GM21367 (cell line): Measurements from ENCODE around the gene FIGNL1.

Source experiments
- ATAC-seq: cut with Tn5 transposase; IDR thresholded peaks from one replicate; pipeline ENCODE4 v1.9.1; 2021; ENCODE audit not compliant: unreplicated experiment

Gene FIGNL1

GRCh38 chr7:50428911-50429310 lies 21.2 kb downstream of the FIGNL1 start:
- no peak for ATAC-seq

GRCh38 chr7:50427518-50427917 lies 22.6 kb downstream of the FIGNL1 start:
- ATAC-seq = no peak

DNA sequence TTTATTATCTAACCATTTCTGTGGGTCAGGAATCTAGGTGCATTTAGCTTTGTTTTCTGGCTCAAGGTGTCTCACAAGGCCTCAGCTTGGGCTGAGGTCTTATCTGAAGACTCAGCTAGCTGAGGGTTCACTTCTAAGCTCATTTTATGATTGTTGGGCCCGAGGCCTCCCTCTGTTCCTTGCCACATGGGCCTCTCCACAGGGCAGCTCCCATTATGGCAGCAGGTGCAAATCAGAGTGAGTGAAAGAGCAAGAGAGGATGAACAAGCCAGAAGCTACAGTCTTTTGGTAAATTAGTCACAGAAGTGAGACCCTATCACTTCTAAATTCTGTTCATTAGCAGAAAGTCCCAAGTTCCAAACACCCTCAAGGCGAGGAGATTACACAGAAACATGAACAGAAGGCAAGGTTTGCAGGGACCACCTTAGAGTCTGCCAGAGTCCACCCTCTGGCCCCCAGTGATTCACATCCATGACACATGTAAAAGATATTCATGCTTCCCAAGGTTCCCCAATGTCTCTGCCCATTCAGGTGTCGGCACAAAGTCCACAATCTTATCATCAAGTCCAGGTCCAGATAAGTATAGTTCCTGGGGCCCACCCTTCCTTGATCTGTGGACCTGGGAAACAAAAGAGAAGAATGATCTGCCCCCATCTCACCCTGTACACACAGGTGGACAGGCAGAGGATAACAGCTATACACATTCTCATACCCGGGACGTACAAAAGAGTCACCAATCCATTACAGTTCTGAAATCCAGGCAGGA lies 23.7 kb downstream of the FIGNL1 start:
- no peak for ATAC-seq

DNA sequence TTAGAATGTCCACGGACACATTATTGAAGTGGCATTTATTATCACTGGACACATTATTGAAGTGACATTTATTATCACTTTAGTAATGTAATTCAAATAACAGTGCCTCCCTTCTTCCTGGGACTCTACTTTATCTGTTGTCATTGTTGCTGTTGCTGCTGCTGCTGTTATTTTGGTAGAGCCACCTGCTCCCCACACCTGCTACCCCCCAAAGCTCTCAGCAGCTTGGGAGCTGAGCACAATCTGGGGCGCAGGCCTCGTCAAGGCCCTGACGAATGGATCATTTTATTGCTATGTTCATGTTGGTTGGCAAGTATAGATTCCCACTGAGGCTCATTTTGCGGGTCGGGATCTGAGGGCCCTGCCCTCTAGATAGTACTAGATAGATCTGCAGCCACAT lies 24.8 kb downstream of the FIGNL1 start:
- no peak for ATAC-seq

GRCh38 chr7:50423860-50424259 lies 26.3 kb downstream of the FIGNL1 start:
- ATAC-seq = no peak

- no peak for ATAC-seq
These were observed 27.3 kb downstream of the FIGNL1 start for GRCh38 chr7:50422858-50423257.

- ATAC-seq = no peak
These were observed 29.1 kb downstream of the FIGNL1 start for GRCh38 chr7:50421043-50421442.

DNA sequence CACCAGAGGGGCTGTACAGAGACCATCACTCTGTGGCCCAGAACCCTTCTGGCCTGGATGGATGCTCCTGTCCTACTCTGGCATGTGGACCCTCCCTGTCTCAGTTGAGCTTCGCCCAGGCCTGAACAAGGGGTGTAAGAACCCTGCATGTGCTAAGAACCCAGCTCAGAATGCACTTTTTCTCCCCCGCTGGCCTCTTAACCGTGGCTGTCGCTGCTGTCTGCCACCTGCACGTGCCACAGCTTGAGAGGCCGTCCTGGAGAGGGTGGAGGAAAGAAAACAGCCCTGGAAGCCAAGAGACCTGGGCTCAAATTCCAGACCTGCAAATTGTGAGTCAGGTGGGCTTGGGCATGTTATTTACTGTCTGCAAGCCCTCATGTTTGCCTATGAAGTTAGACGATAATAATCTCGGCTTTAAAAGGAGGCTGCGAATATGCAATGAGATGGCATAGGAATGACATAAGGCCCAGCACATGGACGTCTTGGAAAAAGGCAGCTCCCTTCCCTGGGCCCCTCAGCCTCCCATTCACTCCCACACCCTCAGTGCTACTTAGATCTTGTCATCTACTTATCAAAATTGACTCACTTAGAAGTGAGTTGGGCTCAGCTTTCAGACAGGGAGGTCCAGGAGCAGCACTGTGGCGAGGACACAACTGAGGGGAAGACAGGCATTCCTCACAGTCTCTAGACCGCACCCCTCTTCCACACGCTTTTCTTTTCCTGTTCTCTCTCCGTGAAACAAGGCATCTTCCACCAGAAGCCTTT lies 31.4 kb downstream of the FIGNL1 start:
- ATAC-seq = no peak

- ATAC-seq = peak; percentile 87
These were observed 32.0 kb downstream of the FIGNL1 start for GRCh38 chr7:50418086-50418515.

DNA sequence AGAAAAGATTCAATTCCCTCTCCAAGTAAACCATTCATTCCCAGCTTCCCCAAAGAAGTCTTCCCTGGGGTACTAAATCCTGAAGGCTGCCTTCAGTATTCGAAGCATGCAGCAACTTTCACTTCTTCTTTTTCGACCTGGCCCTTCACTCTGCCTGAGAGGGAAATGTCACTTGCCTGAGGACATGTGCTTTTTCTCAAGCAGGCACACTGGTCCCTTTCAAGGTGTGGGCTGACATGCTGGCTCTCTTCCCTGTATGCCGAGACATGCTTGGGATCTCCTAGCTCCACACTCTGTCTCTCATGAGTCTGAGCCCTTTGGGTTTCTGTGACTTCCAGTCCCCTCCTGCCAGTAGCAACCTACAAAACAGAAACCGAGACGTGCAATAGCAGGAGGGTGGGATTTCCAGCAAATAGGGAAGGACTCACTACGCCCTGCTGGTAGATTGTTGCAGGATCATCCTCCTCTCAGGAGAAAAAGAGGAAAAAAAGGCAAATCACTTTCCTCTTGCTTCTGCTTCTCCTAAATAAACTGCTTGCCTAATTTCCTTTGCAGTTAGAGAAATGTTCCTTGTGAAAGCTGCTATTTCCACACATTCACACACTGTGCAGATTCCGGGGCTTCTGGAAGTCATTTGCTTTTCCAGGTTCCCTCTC lies 33.5 kb downstream of the FIGNL1 start:
- ATAC-seq = peak; percentile 81

DNA sequence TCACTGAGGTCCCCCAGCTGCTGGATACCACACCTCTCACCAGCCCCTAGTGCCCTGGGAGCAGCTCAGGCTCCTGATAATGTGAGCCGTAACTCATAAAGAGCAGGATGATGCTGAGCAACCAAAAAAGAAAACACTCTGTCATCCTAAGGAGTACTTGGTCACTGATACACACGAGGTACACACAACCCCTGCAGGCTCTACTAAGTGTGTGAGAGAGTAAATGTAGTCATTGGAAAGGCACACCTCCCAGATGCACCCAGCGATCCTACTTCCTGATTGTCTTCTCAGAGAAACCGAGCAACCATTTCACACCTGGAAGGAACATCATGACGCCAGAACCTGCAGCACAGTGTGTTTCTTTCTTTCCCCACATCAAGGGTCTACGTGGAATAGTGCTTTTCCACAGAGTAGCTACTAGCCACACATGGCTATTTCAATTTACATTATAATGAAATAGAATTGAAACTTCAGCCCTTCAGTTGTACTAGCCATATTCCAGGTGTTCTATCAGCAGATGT lies 34.2 kb downstream of the FIGNL1 start:
- ATAC-seq = no peak

- no peak for ATAC-seq
These were observed 36.6 kb downstream of the FIGNL1 start for GRCh38 chr7:50413561-50413960.

GRCh38 chr7:50412973-50413372 lies 37.2 kb downstream of the FIGNL1 start:
- ATAC-seq = no peak

DNA sequence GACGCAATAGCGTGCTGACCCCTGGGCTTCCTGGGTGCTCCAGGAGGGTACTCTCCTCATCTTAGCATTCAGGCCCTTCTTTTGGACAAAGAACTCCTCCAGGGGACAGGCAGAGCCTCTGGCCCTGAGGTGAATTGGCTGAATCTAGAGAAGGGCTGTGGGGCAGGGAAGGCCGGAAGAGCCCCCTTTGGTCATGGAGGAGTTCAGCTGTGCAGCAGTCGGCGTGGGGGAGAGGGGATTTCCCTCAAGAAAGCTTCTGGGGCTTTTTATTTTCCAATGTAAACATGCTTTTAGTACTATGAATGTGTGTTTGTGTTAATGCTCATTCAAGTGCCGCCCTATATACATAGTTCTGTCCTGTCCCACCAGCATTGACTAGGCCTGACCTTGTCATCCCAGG lies 38.8 kb downstream of the FIGNL1 start:
- ATAC-seq = no peak

DNA sequence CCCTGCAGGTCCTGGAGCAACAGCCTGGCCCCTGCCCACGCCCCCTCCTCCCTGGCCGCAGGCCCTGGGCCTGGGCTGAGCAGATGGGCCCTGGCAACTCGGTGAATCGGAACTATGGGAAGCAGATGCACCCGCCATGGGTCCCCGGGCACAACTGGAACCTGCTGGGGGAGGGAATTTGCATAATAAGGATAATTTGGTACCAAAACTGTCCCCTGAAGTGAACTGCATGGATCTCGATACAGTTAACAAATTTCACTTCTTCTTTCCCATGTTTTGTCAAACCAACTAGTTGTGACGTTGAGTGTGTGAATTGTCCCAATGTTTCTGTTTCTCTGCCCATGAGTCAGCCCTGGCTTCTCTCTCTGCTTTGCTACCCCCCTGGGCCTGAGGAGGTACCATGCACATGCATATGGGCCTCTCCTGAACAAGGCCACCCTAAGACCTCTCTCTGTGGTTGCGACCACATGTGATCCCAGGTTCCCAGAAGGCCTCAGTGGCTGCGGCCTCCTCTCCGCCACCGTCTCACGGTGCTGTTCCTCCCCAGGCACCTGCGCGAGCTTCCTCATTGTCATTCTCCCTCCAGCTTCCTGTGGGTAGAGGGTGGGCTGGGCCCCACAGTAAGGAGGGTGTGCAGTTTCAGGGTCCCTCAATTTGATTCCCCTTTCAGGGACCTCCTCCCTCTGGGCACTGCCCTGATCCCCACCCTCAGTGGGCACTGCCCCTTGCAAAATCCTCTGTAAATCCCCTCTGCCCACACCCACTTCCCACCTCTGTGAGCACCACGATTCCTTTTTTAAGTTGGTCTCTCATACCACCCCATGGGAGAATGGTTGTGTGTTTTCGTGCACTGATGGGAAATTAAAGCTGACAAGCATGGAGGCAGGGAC lies 40.0 kb downstream of the FIGNL1 start:
- peak; percentile 61 for ATAC-seq

- ATAC-seq = no peak
These were observed 43.2 kb downstream of the FIGNL1 start for GRCh38 chr7:50406935-50407334.

DNA sequence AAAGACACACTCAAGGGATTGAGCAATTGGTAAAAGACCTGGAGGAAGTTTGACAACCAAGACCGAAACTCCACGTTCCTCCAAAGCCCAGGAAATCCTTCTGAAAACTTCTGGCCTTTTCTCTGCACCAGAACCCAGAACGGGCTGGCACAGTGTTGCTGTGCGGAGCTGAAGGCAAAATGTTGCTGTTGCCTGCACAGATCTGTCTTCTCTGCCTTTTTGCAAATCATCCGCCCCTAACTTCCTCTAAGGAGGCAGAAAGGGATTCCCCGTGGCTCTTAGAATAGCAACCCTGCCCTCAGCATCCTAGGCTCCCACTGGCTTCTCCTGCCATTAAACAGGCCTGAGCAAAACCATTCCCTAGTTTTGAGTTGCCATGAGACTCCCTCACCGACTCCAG lies 44.9 kb downstream of the FIGNL1 start:
- ATAC-seq = no peak

- ATAC-seq = no peak
These were observed 45.8 kb downstream of the FIGNL1 start for GRCh38 chr7:50404392-50404791.

DNA sequence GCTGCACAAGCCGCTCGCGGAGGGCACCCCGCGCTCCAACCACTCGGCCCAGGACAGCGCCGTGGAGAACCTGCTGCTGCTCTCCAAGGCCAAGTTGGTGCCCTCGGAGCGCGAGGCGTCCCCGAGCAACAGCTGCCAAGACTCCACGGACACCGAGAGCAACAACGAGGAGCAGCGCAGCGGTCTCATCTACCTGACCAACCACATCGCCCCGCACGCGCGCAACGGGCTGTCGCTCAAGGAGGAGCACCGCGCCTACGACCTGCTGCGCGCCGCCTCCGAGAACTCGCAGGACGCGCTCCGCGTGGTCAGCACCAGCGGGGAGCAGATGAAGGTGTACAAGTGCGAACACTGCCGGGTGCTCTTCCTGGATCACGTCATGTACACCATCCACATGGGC lies 50.0 kb downstream of the FIGNL1 start:
- no peak for ATAC-seq

GRCh38 chr7:50399635-50400034 lies 50.5 kb downstream of the FIGNL1 start:
- ATAC-seq = no peak

GRCh38 chr7:50399206-50399605 lies 50.9 kb downstream of the FIGNL1 start:
- no peak for ATAC-seq
